Parathyroid adenoma (tissue), 2 donors: ENCODE data around the gene CD300C.

Source experiments
- H2AFZ ChIP-seq: fragments of 300-600 bp; sonication (generic); one replicate; pipeline ENCODE4 v1.7.0; 2017; ENCODE audit warnings: antibody characterized with exemption, mild to moderate bottlenecking
- H3K27ac ChIP-seq: fragments of 300-600 bp; sonication (generic); one replicate; pipeline ENCODE4 v1.7.0; 2017
- H3K27me3 ChIP-seq: fragments of 300-600 bp; sonication (generic); one replicate; pipeline ENCODE4 v1.7.0; 2017; ENCODE audit warnings: low read length; ENCODE audit not compliant: control insufficient read depth, insufficient read depth
- H3K36me3 ChIP-seq: fragments of 300-600 bp; sonication (generic); one replicate; pipeline ENCODE4 v1.7.0; 2017; ENCODE audit warnings: low read length; ENCODE audit not compliant: control insufficient read depth, insufficient read depth
- H3K4me1 ChIP-seq: fragments of 300-600 bp; sonication (generic); one replicate; pipeline ENCODE4 v1.7.0; 2017; ENCODE audit warnings: control low read depth
- H3K4me2 ChIP-seq: fragments of 300-600 bp; sonication (generic); one replicate; pipeline ENCODE4 v1.7.0; 2017; ENCODE audit warnings: low read length
- H3K4me3 ChIP-seq: fragments of 300-600 bp; sonication (generic); one replicate; pipeline ENCODE4 v1.7.0; 2017; ENCODE audit warnings: low read depth, low read length
- H3K79me2 ChIP-seq: fragments of 300-600 bp; sonication (generic); one replicate; pipeline ENCODE4 v1.7.0; 2017; ENCODE audit warnings: control low read depth
- H3K9ac ChIP-seq: fragments of 300-600 bp; sonication (generic); one replicate; pipeline ENCODE4 v1.7.0; 2017; ENCODE audit warnings: mild to moderate bottlenecking
- H3K9me3 ChIP-seq: fragments of 300-600 bp; sonication (generic); one replicate; pipeline ENCODE4 v1.7.0; 2017; ENCODE audit warnings: low read length; ENCODE audit not compliant: control insufficient read depth
- TF ChIP-seq, protein P1 (sequence below): fragments of 300-600 bp; sonication (generic); IDR thresholded peaks from one replicate; pipeline ENCODE4 v1.7.0; 2017; ENCODE audit warnings: antibody characterized with exemption, mild to moderate bottlenecking
- donor health status: primary hyperparathyroidism.

CD300C gene

GRCh38 chr17:74547264-74547663 lies 1.3 kb upstream of the CD300C start:
- no peaks in the 10 kb centered on the region for H3K36me3 ChIP-seq
- H3K4me3 ChIP-seq, result no peak overlapping the region
- no peak overlapping the region for H2AFZ ChIP-seq
- no peaks in the 10 kb centered on the region for H3K9me3 ChIP-seq
- H3K9ac ChIP-seq, result no peak overlapping the region
- H3K4me2 ChIP-seq, result no peak overlapping the region
- H3K27me3 ChIP-seq, result no peaks in the 10 kb centered on the region
- H3K79me2 ChIP-seq, result no peaks in the 10 kb centered on the region
- TF ChIP-seq, protein P1, sequence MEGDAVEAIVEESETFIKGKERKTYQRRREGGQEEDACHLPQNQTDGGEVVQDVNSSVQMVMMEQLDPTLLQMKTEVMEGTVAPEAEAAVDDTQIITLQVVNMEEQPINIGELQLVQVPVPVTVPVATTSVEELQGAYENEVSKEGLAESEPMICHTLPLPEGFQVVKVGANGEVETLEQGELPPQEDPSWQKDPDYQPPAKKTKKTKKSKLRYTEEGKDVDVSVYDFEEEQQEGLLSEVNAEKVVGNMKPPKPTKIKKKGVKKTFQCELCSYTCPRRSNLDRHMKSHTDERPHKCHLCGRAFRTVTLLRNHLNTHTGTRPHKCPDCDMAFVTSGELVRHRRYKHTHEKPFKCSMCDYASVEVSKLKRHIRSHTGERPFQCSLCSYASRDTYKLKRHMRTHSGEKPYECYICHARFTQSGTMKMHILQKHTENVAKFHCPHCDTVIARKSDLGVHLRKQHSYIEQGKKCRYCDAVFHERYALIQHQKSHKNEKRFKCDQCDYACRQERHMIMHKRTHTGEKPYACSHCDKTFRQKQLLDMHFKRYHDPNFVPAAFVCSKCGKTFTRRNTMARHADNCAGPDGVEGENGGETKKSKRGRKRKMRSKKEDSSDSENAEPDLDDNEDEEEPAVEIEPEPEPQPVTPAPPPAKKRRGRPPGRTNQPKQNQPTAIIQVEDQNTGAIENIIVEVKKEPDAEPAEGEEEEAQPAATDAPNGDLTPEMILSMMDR, result no peak
- no peaks in the 10 kb centered on the region for H3K4me1 ChIP-seq
- no peak overlapping the region for H3K27ac ChIP-seq

DNA sequence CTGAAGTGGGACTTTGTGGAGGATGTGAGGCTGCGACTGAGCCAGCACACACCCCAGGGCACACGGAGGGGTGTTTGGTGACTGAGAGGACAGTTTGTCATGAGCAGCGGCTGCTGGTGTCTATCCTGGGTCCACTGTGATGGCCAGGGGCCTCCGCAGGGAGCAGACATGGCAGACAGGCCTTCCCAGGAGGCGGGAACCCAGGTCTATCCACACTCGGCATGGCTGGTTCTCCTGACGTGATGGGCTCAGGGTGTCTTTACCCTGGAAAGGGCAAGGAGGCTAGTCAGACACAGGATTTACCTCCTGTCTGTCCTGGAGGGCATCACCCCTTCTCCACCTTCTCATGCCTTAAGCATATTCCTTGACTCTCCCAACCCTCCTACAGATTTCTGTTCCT lies 671 bp upstream of the CD300C start:
- Histone ChIP-seq H3K27ac (no peak overlapping the region), H2AFZ (no peak overlapping the region), H3K27me3 (no peaks in the 10 kb centered on the region), H3K79me2 (no peaks in the 10 kb centered on the region), H3K9me3 (no peaks in the 10 kb centered on the region), H3K36me3 (no peaks in the 10 kb centered on the region), H3K4me2 (no peak overlapping the region), H3K9ac (no peak overlapping the region), H3K4me1 (no peaks in the 10 kb centered on the region), H3K4me3 (no peak overlapping the region)
- TF ChIP-seq, protein P1, result no peak

- H3K79me2 ChIP-seq, result no peaks in the 10 kb centered on the region
- no peak overlapping the region for H3K4me3 ChIP-seq
- no peak overlapping the region for H3K27ac ChIP-seq
- TF ChIP-seq, protein P1, result no peak
- H3K36me3 ChIP-seq, result no peaks in the 10 kb centered on the region
- H3K27me3 ChIP-seq, result no peaks in the 10 kb centered on the region
- no peak overlapping the region for H3K4me2 ChIP-seq
- H2AFZ ChIP-seq, result no peak overlapping the region
- H3K4me1 ChIP-seq, result no peaks in the 10 kb centered on the region
- H3K9me3 ChIP-seq, result no peaks in the 10 kb centered on the region
- no peak overlapping the region for H3K9ac ChIP-seq
These were observed 698 bp downstream of the CD300C start for GRCh38 chr17:74544991-74545842.

DNA sequence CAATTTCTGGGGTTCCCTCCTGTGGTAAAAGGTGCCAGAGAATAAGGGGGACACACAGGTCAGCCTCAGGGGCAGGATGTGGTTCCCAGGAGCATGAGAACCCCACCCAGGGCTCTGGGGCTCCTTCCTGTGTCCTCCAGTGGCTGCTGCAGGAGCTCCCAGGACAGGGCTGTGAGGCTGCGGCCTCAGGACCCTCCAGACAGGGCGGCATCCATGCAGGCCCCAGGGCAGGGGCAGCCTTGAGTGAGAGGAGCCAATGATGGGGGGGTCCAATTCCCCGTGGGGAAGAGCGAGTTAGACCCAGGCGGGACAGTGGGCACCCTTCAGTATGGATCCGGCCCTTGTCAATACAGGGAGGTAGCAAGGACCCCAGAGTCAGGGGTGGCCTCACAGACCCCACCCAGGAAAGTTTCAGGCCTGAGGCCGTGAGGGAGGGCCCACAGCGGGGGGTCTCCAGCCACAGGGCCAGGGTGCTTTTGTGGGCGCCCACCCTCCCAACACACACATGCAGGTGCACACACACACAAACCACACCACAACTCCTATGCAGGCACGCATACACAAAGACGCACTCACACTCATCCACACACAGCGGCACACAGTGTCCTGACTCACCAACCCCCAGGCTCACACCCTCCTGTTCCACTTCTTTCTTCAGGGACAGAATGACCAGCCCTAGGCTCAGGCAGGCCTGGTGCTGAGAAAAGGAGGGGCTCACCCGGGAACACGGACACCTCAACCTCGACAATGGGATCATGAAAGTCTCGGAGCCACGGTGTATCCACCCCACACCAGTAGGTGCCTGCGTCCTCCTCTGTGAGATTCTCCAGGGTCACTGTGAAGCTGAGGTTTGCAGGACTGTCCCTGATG lies 1.8 kb downstream of the CD300C start:
- TF ChIP-seq, protein P1, result no peak
- Histone ChIP-seq H3K4me2 (no peak overlapping the region), H3K36me3 (no peaks in the 10 kb centered on the region), H3K9ac (no peak overlapping the region), H3K27ac (no peak overlapping the region), H3K4me1 (no peaks in the 10 kb centered on the region), H3K27me3 (no peaks in the 10 kb centered on the region), H3K9me3 (no peaks in the 10 kb centered on the region), H3K79me2 (no peaks in the 10 kb centered on the region), H2AFZ (no peak overlapping the region), H3K4me3 (no peak overlapping the region)
